ENCODE measurements around the gene KLHL33. TPM values are rescaled to one million over a fixed set of nuclear protein-coding genes. Genes with fewer than 3 reads are reported as not detected.
"Not testable (repeated sequence)": the region's sequence is repeated elsewhere in the genome, so short reads cannot be mapped to it uniquely, and the experiment has no call there.

Gene KLHL33
- total RNA-seq, 1 experiment from 2014 or later = 0.11 TPM

- no peaks in the 10 kb centered on the region for H3F3A ChIP-seq (ENCODE audit: insufficient read depth, low read depth)
- no peaks in the 10 kb centered on the region for H3K9me3 ChIP-seq (ENCODE audit: insufficient read depth, low read depth)
- H3K9me2 ChIP-seq (ENCODE audit: insufficient read depth) = no peaks in the 10 kb centered on the region
- no peak overlapping the region for H3K27ac ChIP-seq
- no peaks in the 10 kb centered on the region for H4K20me1 ChIP-seq (ENCODE audit: insufficient read depth)
- H3K36me3 ChIP-seq (ENCODE audit: low read depth) = peaks cover 5% of the 10 kb centered on the region; the same call in 1 of the 2 replicates
- no TSS peak for BruUV-seq (replicated peaks)
- no peaks in the 10 kb centered on the region for H3K27me3 ChIP-seq (ENCODE audit: insufficient read depth, low read depth)
- POLR2A ChIA-PET (ENCODE audit: unreplicated experiment) = no interaction called here
- DNase-seq = no peak
- CTCF ChIA-PET = no interaction called here
- H2AFZ ChIP-seq = no peak overlapping the region
- no peaks in the 10 kb centered on the region for H3K4me1 ChIP-seq (replicated peaks; ENCODE audit: insufficient read depth)
- no peak overlapping the region for H3K4me3 ChIP-seq
- intact Hi-C loops (cut with micrococcal nuclease; ENCODE audit: unreplicated experiment) = no loop called here
- no peak for TF ChIP-seq EZH2 (IDR thresholded peaks at IDR 0.05; ENCODE audit: low read depth)
- no peak for TF ChIP-seq CTCF (conservative IDR thresholded peaks at IDR 0.05)
- H3K4me2 ChIP-seq = no peak overlapping the region
- H3K79me2 ChIP-seq (ENCODE audit: low read depth) = no peaks in the 10 kb centered on the region
Measured at GRCh38 chr14:20446889-20447288, 10.9 kb upstream of the KLHL33 start.

- H3K4me3 ChIP-seq; intact Hi-C loops (cut with micrococcal nuclease; ENCODE audit: unreplicated experiment); H3K9me2 ChIP-seq (ENCODE audit: insufficient read depth); H2AFZ ChIP-seq; H3K9me3 ChIP-seq (ENCODE audit: insufficient read depth, low read depth); H3K27me3 ChIP-seq (ENCODE audit: insufficient read depth, low read depth); POLR2A ChIA-PET (ENCODE audit: unreplicated experiment); H3K36me3 ChIP-seq (ENCODE audit: low read depth); DNase-seq; H3K79me2 ChIP-seq (ENCODE audit: low read depth); H3F3A ChIP-seq (ENCODE audit: insufficient read depth, low read depth); H3K4me1 ChIP-seq (replicated peaks; ENCODE audit: insufficient read depth); H3K4me2 ChIP-seq; CTCF ChIA-PET; H4K20me1 ChIP-seq (ENCODE audit: insufficient read depth); BruUV-seq (replicated peaks); H3K27ac ChIP-seq: not testable (repeated sequence)
Measured at GRCh38 chr14:20443650-20444049, 7.7 kb upstream of the KLHL33 start.

GRCh38 chr14:20441461-20441860, 5.5 kb upstream of the KLHL33 start:
- intact Hi-C loops (cut with micrococcal nuclease; ENCODE audit: unreplicated experiment) = no loop called here
- Histone ChIP-seq H3K4me1 (replicated peaks; ENCODE audit: insufficient read depth) (no peaks in the 10 kb centered on the region), H3K9me3 (ENCODE audit: insufficient read depth, low read depth) (no peaks in the 10 kb centered on the region), H3K36me3 (ENCODE audit: low read depth) (no peaks in the 10 kb centered on the region), H3F3A (ENCODE audit: insufficient read depth, low read depth) (no peaks in the 10 kb centered on the region), H3K27me3 (ENCODE audit: insufficient read depth, low read depth) (no peaks in the 10 kb centered on the region; the same call in 1 of the 2 replicates), H4K20me1 (ENCODE audit: insufficient read depth) (no peaks in the 10 kb centered on the region), H3K4me2 (no peak overlapping the region), H3K4me3 (no peak overlapping the region), H2AFZ (no peak overlapping the region), H3K9me2 (ENCODE audit: insufficient read depth) (no peaks in the 10 kb centered on the region), H3K79me2 (ENCODE audit: low read depth) (no peaks in the 10 kb centered on the region), H3K27ac (no peak overlapping the region)
- DNase-seq = no peak
- no peak for TF ChIP-seq EZH2 (IDR thresholded peaks at IDR 0.05; ENCODE audit: low read depth)
- TF ChIP-seq CTCF (conservative IDR thresholded peaks at IDR 0.05) = no peak
- ChIA-PET CTCF (no interaction called here), POLR2A (ENCODE audit: unreplicated experiment) (no interaction called here)
- no TSS peak for BruUV-seq (replicated peaks)

GRCh38 chr14:20440882-20441281, 4.9 kb upstream of the KLHL33 start:
- Histone ChIP-seq H3K9me2 (ENCODE audit: insufficient read depth) (no peaks in the 10 kb centered on the region), H2AFZ (no peak overlapping the region), H4K20me1 (ENCODE audit: insufficient read depth) (no peaks in the 10 kb centered on the region), H3F3A (ENCODE audit: insufficient read depth, low read depth) (no peaks in the 10 kb centered on the region), H3K27me3 (ENCODE audit: insufficient read depth, low read depth) (no peaks in the 10 kb centered on the region; the same call in 1 of the 2 replicates), H3K9me3 (ENCODE audit: insufficient read depth, low read depth) (no peaks in the 10 kb centered on the region), H3K27ac (no peak overlapping the region), H3K4me2 (no peak overlapping the region), H3K4me1 (replicated peaks; ENCODE audit: insufficient read depth) (no peaks in the 10 kb centered on the region), H3K4me3 (no peak overlapping the region), H3K36me3 (ENCODE audit: low read depth) (no peaks in the 10 kb centered on the region), H3K79me2 (ENCODE audit: low read depth) (no peaks in the 10 kb centered on the region)
- TF ChIP-seq EZH2 (IDR thresholded peaks at IDR 0.05; ENCODE audit: low read depth) = no peak
- no peak for TF ChIP-seq CTCF (conservative IDR thresholded peaks at IDR 0.05)
- intact Hi-C loops (cut with micrococcal nuclease; ENCODE audit: unreplicated experiment) = no loop called here
- no peak for DNase-seq
- POLR2A ChIA-PET (ENCODE audit: unreplicated experiment) = no interaction called here
- BruUV-seq (replicated peaks) = no TSS peak
- CTCF ChIA-PET = no interaction called here

All from PC-9 (cell line).